Measurements from ENCODE around the gene SMG5. TPM values are rescaled to one million over a fixed set of nuclear protein-coding genes. Genes with fewer than 3 reads are reported as not detected.
"Not testable (repeated sequence)": the region's sequence is repeated elsewhere in the genome, so short reads cannot be mapped to it uniquely, and the experiment has no call there.

Gene SMG5
- total RNA-seq (74.0 and 77.0 TPM in 2 replicates), polyA plus RNA-seq (45.8 and 53.5 TPM in 2 replicates), polyA minus RNA-seq (33.6 and 60.1 TPM in 2 replicates)
- total RNA-seq (2013) = 42.5 TPM

- intact Hi-C loops (cut with micrococcal nuclease) = loop anchor here (1.0 to 5.0 kb wide), 6 partner anchors 56 to 1955 kb away; partner anchors contain the start of genes ATP8B2, CCT3, LAMTOR2 and PMF1
- POLR2A ChIA-PET = interaction anchor here (0.6 to 2.8 kb wide), 4 partner anchors 11 to 89 kb away, joined by 3 to 9 read pairs (median 4); partner anchors contain the start of gene PMF1
Measured at GRCh38 chr1:156282479-156283222, at the start of gene SMG5. TSS of gene SMG5 (minus strand) at chr1:156282825. CDS start at chr1:156282680, 145 bp downstream.

GRCh38 chr1:156323179-156323578, 40.6 kb upstream of the SMG5 start:
- H3K27me3 ChIP-seq (replicated peaks in 1 of 4; ENCODE audit: control extremely low read depth in 1 of 4, control insufficient read depth in 3 of 4, insufficient read depth in 4 of 4, low read length in 3 of 4); intact Hi-C loops (cut with micrococcal nuclease); DNase-seq; H4K20me1 ChIP-seq (ENCODE audit: control insufficient read depth, insufficient read depth, low read length, poor library complexity, severe bottlenecking); H3K9ac ChIP-seq (ENCODE audit: low read length); H3K9me3 Mint-ChIP-seq (ENCODE audit: insufficient read depth); H3K27me3 Mint-ChIP-seq; CTCF ChIA-PET; H3K9me3 ChIP-seq (ENCODE audit: control extremely low read depth in 1 of 3, control insufficient read depth in 2 of 3, insufficient read depth in 1 of 3, low read length in 2 of 3); H3K4me3 ChIP-seq (ENCODE audit: control extremely low read depth in 1 of 5, extremely low read depth in 1 of 5, insufficient read depth in 1 of 5, low read depth in 2 of 5, low read length in 4 of 5); H3K4me2 ChIP-seq (replicated peaks; ENCODE audit: low read depth, low read length, poor library complexity, severe bottlenecking); ATAC-seq (ENCODE audit: low read depth); H2AFZ ChIP-seq (ENCODE audit: insufficient read depth, low read depth, low read length, poor library complexity, severe bottlenecking); H3K27ac Mint-ChIP-seq; POLR2A ChIA-PET; H3K27ac ChIP-seq (ENCODE audit: low read length in 2 of 2); H3K4me3 Mint-ChIP-seq; H3K4me1 ChIP-seq (ENCODE audit: control insufficient read depth in 2 of 2, insufficient read depth in 2 of 2, low read length in 2 of 2); H3K4me1 Mint-ChIP-seq: not testable (repeated sequence)
- 100% methylated on average over 1 of the region's 9 CpGs for WGBS (ENCODE audit: insufficient coverage)
- Histone ChIP-seq H3K79me2 (ENCODE audit: control insufficient read depth, insufficient read depth, low read length) (peaks cover 16% of the 10 kb centered on the region), H3K36me3 (replicated peaks in 1 of 2; ENCODE audit: control extremely low read depth in 1 of 2, control insufficient read depth in 1 of 2, extremely low read depth in 1 of 2, insufficient read depth in 2 of 2, low read length in 1 of 2) (peaks cover 10 to 52% of the 10 kb centered on the region in 2 experiments)

More at GRCh38 chr1:156282479-156283222, at the start of gene SMG5:
- H4K20me1 ChIP-seq (ENCODE audit: control insufficient read depth, insufficient read depth, low read length, poor library complexity, severe bottlenecking) = peaks cover 24% of the 10 kb centered on the region
- ATAC-seq (ENCODE audit: low read depth) = peak; percentile 93
- H3K9ac ChIP-seq (ENCODE audit: low read length) = peak within 1 kb of the TSS; percentile 91
- 1% methylated on average over 49 of the region's 50 CpGs for WGBS (ENCODE audit: insufficient coverage)
- H3K4me1 ChIP-seq (ENCODE audit: control insufficient read depth in 2 of 2, insufficient read depth in 2 of 2, low read length in 2 of 2) = peaks cover 20 to 28% of the 10 kb centered on the region in 2 donors
- H3K4me1 Mint-ChIP-seq = peaks cover 39% of the 10 kb centered on the region
- peak; percentile 98 for DNase-seq
- H3K36me3 ChIP-seq (replicated peaks in 1 of 2; ENCODE audit: control extremely low read depth in 1 of 2, control insufficient read depth in 1 of 2, extremely low read depth in 1 of 2, insufficient read depth in 2 of 2, low read length in 1 of 2) = peaks cover 0 to 21% of the 10 kb centered on the region in 2 experiments
- CTCF ChIA-PET = interaction anchor here (0.6 to 1.9 kb wide), 9 partner anchors 12 to 229 kb away, joined by 3 to 6 read pairs (median 4); partner anchors contain the start of genes PMF1 and UBQLN4
- peak within 1 kb of the TSS; percentile 98 for H3K4me3 Mint-ChIP-seq
- peak within 1 kb of the TSS; percentile 86 for H2AFZ ChIP-seq (ENCODE audit: insufficient read depth, low read depth, low read length, poor library complexity, severe bottlenecking)
- no peaks in the 10 kb centered on the region for H3K27me3 ChIP-seq (replicated peaks in 1 of 4; ENCODE audit: control extremely low read depth in 1 of 4, control insufficient read depth in 3 of 4, insufficient read depth in 4 of 4, low read length in 3 of 4)
- TF ChIP-seq CTCF (IDR thresholded peaks at IDR 0.05) (no peak), EZH2 (IDR thresholded peaks at IDR 0.05; ENCODE audit: borderline replicate concordance, insufficient read depth, low read depth, low read length, poor library complexity, severe bottlenecking) (no peak)
- H3K9me3 ChIP-seq (ENCODE audit: control extremely low read depth in 1 of 3, control insufficient read depth in 2 of 3, insufficient read depth in 1 of 3, low read length in 2 of 3) = no peaks in the 10 kb centered on the region
- peak within 1 kb of the TSS; percentile 74 to 99 (median 86) for H3K4me3 ChIP-seq (ENCODE audit: control extremely low read depth in 1 of 5, extremely low read depth in 1 of 5, insufficient read depth in 1 of 5, low read depth in 2 of 5, low read length in 4 of 5)
- peak within 1 kb of the TSS; percentile 98 for H3K27ac Mint-ChIP-seq
- H3K79me2 ChIP-seq (ENCODE audit: control insufficient read depth, insufficient read depth, low read length) = peaks cover 61% of the 10 kb centered on the region
- peak within 1 kb of the TSS; percentile 80 for H3K4me2 ChIP-seq (replicated peaks; ENCODE audit: low read depth, low read length, poor library complexity, severe bottlenecking)
- H3K9me3 Mint-ChIP-seq (ENCODE audit: insufficient read depth) = no peaks in the 10 kb centered on the region
- H3K27ac ChIP-seq (ENCODE audit: low read length in 2 of 2) = peak within 1 kb of the TSS; percentile 79 to 89
- H3K27me3 Mint-ChIP-seq = no peaks in the 10 kb centered on the region

Measured in B cell (primary cell).